GM21367 (cell line): Measurements from ENCODE around the gene GALP.
"Not testable (repeated sequence)": the region's sequence is repeated elsewhere in the genome, so short reads cannot be mapped to it uniquely, and the experiment has no call there.

Source experiments
- ATAC-seq: cut with Tn5 transposase; IDR thresholded peaks from one replicate; pipeline ENCODE4 v1.9.1; 2021; ENCODE audit not compliant: unreplicated experiment

Gene GALP

DNA sequence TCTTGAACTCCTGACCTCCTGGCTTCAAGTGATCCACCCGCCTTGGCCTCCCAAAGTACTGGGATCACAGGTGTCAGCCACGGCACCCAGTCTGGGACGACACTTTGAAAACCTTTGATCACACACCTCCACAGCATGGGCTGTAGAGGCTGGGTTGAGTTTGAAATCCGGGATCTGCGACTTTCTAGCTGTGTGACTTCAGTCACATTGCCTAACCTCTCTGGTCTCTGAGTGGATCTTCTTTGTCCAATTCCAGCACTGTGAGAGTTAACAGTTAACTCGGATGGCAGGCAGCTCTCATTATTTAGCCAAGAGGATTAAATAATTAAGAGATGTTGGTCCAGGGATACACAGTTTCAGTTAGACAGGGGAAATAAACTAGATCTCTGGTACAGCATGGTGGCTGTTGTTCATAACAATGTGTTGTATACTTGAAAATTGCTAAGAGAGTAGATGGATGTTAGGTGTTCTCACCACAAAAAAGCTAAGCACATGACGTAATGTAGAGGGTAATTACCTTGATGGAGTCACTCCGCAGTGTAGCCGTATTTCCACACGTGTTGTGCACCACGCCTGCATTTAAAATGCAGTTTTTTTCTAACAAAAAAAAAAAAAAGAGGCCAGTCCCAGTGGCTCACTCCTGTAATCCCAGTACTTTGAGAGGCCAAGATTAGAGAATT, 1.9 kb downstream of the GALP start:
- ATAC-seq, result no peak

DNA sequence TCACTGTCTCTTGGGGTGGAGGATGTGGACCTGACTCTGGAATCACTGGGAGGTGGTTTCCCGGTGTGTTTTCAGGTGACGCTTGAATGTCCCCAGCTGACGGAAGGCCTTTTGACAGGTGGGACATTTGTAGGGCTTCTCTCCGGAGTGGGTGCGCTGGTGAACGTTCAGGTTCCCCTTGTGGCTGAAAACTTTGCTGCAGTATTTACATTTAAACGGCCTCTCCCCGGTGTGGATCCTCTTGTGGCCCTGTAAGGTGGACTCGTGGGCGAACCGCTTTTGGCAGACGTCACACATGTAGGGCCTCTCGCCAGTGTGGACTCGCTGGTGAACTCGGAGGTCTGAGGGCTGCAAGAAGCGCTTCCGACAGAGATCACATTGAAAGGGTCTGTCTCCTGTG, 14.0 kb downstream of the GALP start:
- no peak for ATAC-seq

DNA sequence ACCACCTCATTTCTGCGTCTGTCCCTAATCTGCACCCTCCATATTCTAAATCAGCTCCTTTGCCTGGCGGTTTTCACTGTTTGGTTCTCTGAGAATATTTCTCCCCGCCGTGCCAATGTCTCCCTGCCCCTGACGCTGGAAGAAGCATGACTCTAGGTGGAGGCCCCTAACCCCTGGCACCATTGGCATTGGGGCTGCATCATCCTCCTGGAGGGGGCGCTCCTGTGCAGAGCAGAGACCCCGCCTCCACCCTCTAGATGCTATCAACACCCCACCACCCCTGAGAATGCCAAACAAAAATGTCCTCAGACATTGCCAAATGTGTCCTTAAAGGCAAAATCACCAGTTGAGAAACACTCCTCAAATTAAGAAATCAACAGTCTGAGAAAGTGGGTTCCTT, 15.3 kb downstream of the GALP start:
- no peak for ATAC-seq

DNA sequence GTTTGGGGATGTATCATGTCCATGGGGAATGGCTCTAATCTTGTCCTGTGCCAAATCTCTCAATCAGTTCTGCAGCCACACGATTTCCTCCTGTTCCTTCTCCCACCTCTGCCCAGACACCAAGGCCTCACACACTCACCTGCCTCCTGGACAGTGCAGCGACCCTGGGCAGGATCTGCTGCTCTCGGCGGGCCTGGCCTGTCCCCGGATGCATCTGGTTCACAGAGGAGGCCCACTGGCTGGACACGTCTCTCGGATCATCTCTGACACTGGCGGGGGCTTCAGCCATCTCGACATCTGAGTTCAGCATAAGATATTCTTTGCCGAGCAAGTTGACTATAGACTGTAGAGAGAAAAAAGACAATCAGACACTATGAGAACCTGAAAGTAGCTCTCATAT, 15.9 kb downstream of the GALP start:
- ATAC-seq, result no peak

DNA sequence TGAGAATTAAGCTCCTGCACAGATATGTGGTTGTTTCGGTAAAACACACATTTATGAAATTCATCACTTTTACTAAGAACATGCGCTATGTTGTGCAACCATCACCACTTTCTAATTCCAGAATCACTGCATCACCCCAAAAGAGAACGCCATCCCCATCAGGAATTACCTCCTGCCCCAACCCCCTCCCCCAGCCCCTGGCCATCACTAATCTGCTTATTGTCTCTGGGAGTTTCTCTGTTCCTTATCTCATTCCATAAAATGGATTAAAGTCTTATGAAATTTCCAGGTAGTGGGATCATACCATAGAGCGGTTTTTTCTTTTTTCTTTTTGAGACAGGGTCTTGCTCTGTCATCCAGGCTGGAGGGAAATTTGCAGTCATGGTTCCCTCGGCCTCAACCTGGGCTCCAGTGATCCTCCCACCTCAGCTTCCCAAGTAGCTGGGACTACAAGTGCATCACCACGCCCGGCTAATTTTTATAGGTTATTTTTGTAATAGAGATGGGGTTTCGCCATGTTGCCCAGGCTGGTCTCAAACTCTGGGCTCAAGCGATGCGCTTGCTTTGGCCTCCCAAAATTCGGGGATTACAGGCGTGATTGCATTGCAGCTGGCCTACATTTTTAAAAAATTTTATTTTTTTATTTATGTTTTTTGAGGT, 18.3 kb downstream of the GALP start:
- no peak for ATAC-seq

DNA sequence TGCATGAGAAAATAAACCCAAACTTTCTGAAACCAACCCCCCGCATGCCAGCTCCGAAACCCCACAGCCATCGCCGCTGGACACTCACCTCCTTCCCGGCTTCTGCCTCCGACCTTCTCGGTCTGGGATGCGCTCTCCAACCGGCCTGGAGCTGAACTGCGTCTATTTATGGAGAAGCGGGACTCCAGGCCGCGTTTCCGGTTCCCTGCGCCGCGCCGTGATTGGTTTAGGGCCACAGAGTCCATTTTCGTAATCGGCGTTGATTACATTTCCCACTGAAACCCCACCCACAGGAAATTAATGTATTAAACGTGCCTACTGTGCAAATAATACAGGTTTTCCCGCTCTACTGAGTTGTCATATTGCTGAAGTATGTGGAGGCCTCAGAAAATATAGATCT, 21.8 kb downstream of the GALP start, which contains the start of gene ZSCAN5B:
Gene ZSCAN5B, minus strand, starts transcription at position 138 of the 400 bp plus-strand sequence. CDS start 4,731 bp downstream, outside the sequence.
- not testable (repeated sequence) for ATAC-seq

DNA sequence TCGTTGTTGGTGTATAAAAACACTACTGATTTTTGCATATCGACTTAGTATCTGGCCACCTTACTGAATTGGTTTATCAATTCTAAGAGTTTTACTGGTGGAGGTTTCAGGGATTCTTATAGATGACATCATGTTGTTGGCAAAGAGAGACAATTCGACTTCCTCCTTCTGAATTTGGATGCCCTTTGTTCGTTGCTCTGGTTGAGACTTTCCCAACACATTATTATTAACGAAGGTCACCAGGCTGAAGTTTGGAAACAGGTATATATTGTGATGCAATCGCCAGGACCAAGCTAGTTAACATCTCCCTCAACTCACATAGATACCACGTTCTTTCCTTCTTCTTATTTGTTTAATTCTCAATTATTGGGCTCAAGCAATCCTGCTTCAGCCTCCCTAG, 23.9 kb downstream of the GALP start:
- no peak for ATAC-seq

DNA sequence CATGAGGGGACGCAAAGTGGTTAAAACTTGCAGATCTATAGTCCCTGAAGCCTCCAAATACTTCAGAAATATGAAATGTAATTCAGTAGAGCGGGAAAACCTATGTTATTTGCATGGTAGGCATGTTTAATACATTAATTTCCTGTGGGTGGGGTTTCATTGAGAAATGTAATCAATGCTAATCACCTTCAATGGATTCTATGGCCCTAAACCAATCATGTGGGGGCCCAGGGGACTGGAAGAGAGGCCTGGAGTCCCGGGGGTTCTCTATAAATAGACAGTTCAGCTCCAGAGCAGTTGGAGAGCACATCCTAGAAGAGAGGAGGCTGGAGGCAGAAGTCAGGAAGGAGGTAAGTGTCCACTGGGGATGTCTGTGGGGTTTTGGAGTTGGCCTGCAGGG, 26.2 kb downstream of the GALP start, which contains the start of gene ZSCAN5C:
Gene ZSCAN5C, plus strand, starts transcription at position 301 of the 400 bp plus-strand sequence. CDS start 3,641 bp downstream, outside the sequence.
- no peak for ATAC-seq

DNA sequence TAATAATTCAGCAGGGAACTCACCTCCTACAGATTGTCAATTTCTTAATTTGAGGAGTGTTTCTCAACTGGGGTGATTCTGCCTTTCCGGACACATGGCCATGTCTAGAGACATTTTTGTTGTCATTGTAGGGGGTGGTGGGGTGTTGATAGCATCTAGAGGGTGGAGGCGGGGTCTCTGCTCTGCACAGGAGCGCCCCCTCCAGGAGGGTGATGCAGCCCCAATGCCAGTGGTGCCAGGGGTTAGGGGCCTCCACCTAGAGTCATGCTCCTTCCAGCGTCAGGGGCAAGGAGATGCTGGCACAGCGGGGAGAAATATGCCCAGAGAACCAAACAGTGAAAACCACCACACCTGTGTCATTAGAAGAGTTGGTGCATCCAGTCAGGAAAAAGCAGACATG, 31.8 kb downstream of the GALP start:
- not testable (repeated sequence) for ATAC-seq

DNA sequence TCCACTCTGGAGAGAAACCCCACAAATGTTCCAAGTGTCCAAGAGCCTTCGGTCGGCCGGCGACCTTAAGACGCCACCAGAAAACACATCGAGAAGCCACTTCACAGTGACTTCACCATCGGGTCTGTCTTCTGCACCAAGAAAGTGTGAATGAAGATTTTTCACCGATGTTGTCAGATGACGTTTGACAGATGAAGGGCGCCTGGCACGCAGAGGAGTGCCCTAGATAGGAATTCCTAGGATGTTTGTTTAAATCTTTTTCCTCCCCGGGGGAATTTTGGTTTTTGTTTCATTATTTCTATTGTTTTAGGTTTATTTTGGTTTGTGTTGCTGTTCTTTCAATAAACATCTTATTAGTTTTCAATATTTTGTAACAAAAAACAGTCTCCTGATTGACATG, 33.3 kb downstream of the GALP start:
- no peak for ATAC-seq

DNA sequence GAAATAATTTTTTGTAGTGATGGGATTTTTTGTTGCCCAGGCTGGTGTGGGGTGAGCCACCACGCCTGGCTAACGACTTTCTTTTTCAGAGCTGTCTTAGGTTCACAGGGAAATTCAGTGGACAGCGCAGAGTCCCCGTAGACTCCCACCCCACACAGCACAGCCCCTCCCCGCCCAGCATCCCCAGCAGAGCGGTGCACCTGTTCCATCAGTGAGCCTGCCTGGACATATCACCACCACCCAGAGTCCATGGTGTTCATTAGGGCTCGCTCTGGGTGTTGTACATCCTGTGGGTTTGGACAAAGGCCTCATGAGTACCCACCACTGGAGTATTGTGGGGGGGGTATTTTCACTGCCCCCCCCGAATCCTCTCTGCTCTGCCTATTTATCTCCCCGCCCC, 34.2 kb downstream of the GALP start:
- ATAC-seq, result not testable (repeated sequence)

DNA sequence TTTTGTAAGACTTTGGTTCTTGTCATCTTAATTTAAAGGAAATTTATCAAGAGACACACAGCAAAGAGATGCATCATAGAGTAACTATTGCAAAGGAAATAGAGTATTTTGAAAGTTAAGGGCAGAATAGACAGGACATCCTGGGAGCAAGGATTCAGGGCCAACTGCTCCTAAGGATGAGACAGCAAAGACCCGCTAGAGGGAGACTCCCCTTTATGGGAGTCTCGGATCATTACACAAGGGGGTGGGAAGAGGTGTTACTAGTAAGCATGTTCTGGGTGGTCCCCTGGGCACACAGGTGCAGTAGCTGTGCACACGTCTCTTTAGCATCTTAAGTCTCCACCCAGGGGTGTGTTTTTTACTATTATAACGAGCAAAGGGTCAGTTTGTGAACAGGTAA, 35.9 kb downstream of the GALP start:
- ATAC-seq, result no peak

DNA sequence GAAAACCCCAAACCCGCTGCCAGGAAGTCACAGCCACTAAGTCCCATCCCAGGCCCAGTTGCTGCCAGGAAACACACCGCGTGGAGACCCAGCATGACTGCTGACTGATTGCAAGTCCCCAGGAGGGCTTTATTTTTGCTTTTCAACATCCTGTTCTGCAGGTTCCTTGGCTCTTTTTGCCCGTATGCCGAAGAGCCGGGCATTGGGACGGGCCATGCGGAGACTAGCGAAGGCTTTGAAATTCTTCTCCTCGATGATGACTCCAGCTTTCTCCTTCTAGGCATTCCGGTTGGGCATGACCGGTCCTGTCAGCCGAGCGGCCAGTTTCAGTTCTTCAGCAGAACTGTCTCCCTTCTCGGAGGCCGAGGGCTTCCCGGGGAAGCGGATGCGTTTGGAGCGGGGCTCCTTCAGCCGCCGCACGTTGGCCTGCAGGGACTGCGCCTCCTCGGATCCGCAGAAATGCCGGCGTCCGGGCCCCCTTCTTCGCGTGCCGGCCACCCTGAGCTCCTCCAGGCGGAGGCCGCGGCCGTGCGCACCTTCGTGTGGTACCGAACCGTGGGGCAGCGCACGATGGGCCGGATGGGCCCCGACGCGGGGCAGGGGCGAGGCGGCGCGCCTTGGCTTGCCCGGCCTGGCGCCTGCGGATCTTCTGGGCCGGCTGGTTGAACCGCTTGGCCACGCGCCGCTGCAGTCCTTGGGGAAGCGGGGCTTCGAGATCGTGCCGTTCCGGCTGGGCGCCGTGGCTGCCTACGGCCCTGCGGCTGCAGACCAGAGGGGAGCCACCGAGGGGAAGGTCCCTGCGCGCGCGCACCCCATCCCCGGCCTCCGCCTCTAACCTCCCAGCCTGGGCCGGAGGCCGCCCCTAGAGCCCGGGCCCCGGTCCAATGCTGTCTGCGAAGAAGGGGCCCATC, 41.5 kb downstream of the GALP start:
- ATAC-seq, result no peak

DNA sequence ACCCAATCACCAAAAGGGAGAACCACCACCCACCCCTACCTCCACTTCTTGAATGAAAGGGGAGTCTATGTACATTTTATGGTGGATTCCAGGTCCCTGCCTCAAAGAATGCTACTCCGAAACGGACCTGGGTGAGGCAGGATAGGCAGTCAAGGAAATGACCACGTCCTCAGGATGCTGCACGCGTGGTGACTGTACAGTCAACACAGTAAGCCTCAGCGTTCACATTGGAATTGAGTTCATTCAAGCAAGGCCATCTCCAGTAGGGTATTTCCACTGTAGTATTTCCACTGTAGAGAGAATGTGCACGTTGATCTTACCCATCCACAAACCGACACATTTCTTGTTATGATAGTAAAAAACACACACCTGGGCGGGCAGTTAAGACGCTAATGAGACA, 43.2 kb downstream of the GALP start:
- no peak for ATAC-seq

DNA sequence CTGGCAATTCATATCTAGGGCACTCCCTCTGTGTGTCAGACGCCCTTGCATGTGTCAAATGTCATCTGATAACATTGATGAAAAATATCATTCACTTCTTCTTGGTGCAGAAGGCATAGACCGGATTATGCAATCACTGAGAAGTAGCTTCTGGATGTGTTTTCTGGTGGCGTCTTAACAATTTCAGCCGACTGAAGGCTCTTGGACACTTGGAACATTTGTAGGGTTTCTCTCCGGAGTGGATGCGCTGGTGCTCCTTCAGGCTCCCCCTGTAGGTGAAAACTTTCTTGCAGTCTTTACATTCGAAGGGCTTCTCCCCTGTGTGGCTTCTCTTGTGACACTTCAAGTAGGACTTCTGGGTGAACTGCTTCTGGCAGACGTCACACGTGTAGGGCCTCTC, 45.6 kb downstream of the GALP start:
- ATAC-seq, result not testable (repeated sequence)

DNA sequence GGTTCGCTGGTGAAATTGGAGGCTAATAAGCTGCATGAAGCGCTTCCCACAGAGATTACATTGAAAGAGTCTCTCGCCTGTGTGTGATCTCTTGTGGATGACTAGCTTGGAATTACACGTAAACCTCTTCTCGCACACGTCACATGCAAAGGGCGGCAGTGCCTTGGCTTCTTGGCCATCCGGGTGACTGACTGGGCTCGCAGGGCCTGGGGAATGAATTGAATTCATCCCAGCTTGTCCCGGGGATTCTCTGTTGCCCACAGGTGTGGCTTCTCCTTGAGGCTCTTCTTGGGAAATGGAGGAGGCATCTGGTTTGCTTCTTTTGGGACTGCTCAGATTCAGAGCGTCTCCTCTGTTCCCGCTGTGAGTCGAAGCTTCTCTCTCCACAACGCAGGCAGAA, 46.0 kb downstream of the GALP start:
- ATAC-seq, result no peak

DNA sequence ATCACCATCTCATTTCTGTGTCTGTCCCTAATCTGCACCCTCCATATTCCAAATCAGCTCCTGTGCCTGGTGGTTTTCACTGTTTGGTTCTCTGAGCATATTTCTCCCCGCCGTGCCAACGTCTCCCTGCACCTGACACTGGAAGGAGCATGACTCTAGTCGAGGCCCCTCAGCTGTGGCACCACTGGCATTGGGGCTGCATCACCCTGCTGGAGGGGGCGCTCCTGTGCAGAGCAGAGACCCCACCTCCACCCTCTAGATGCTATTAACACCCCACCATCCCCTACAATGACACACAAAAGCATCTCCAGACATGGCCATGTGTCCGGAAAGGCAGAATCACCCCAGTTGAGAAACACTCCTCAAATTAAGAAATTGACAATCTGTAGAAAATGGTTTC, 47.1 kb downstream of the GALP start:
- ATAC-seq, result no peak

DNA sequence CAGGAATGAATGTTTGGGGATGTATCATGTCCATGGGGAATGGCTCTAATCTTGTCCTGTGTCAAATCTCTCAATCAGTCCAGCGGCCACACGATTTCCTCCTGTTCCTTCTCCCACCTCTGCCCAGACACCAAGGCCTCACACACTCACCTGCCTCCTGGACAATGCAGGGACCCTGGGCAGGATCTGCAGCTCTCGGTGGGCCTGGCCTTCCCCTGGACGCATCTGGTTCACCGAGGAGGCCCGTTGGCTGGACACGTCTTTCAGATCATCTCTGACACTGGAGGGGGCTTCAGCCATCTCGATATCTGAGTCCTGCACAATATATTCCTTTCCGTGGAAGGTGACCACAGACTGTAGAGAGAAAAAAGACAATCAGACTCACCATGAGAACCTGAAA, 47.7 kb downstream of the GALP start:
- no peak for ATAC-seq
